ENCODE data around the gene MACROH2A1.

GRCh38 chr5:135306557-135306956 is 92.5 kb downstream of the MACROH2A1 start:
- no peak for TF ChIP-seq REST (IDR thresholded peaks at IDR 0.05; ENCODE audit: low read depth)
- no peak for TF ChIP-seq TAF1 (IDR thresholded peaks at IDR 0.05; ENCODE audit: low read depth)
- no peak for TF ChIP-seq ZBTB7A (IDR thresholded peaks at IDR 0.05; ENCODE audit: low read depth)
- TF ChIP-seq EP300 (IDR thresholded peaks at IDR 0.05; ENCODE audit: borderline replicate concordance), result no peak
- no peak for TF ChIP-seq EGR1 (IDR thresholded peaks at IDR 0.05)
- no peak for TF ChIP-seq MAX (IDR thresholded peaks at IDR 0.05)
- no peak for TF ChIP-seq RAD21 (IDR thresholded peaks at IDR 0.05; ENCODE audit: low read depth)

Measured in Ishikawa (cell line).